ENCODE results near the gene FARP1.

FARP1 gene

GRCh38 chr13:98221234-98221633 is 78.3 kb downstream of the FARP1 start:
- TF ChIP-seq TAF1 (IDR thresholded peaks at IDR 0.05; ENCODE audit: borderline replicate concordance, insufficient read depth, low read length), result no peak
- TF ChIP-seq FOXP2 (optimal IDR thresholded peaks at IDR 0.05; ENCODE audit: borderline replicate concordance, extremely low read depth, extremely low read length, insufficient read depth), result no peak
- TF ChIP-seq SIN3A (IDR thresholded peaks at IDR 0.05; ENCODE audit: borderline replicate concordance, insufficient read depth, low read length), result no peak
- TF ChIP-seq POLR2AphosphoS5 (IDR thresholded peaks at IDR 0.05; ENCODE audit: low read depth, low read length), result no peak
- no peak for TF ChIP-seq REST (IDR thresholded peaks at IDR 0.05; ENCODE audit: insufficient read depth in 1 of 2, low read depth in 2 of 2, low read length in 2 of 2)

- TF ChIP-seq FOXP2 (optimal IDR thresholded peaks at IDR 0.05; ENCODE audit: borderline replicate concordance, extremely low read depth, extremely low read length, insufficient read depth) (no peak), REST (IDR thresholded peaks at IDR 0.05; ENCODE audit: insufficient read depth in 1 of 2, low read depth in 2 of 2, low read length in 2 of 2) (no peak), POLR2AphosphoS5 (IDR thresholded peaks at IDR 0.05; ENCODE audit: low read depth, low read length) (no peak), SIN3A (IDR thresholded peaks at IDR 0.05; ENCODE audit: borderline replicate concordance, insufficient read depth, low read length) (no peak), TAF1 (IDR thresholded peaks at IDR 0.05; ENCODE audit: borderline replicate concordance, insufficient read depth, low read length) (no peak)
Observed at GRCh38 chr13:98222081-98222554, 79.2 kb downstream of the FARP1 start.

GRCh38 chr13:98222816-98223215 is 79.9 kb downstream of the FARP1 start:
- TF ChIP-seq FOXP2 (optimal IDR thresholded peaks at IDR 0.05; ENCODE audit: borderline replicate concordance, extremely low read depth, extremely low read length, insufficient read depth), result no peak
- no peak for TF ChIP-seq REST (IDR thresholded peaks at IDR 0.05; ENCODE audit: insufficient read depth in 1 of 2, low read depth in 2 of 2, low read length in 2 of 2)
- no peak for TF ChIP-seq SIN3A (IDR thresholded peaks at IDR 0.05; ENCODE audit: borderline replicate concordance, insufficient read depth, low read length)

GRCh38 chr13:98223741-98224140 is 80.8 kb downstream of the FARP1 start:
- TF ChIP-seq POLR2AphosphoS5 (IDR thresholded peaks at IDR 0.05; ENCODE audit: low read depth, low read length) (no peak), FOXP2 (optimal IDR thresholded peaks at IDR 0.05; ENCODE audit: borderline replicate concordance, extremely low read depth, extremely low read length, insufficient read depth) (no peak), TAF1 (IDR thresholded peaks at IDR 0.05; ENCODE audit: borderline replicate concordance, insufficient read depth, low read length) (no peak), SIN3A (IDR thresholded peaks at IDR 0.05; ENCODE audit: borderline replicate concordance, insufficient read depth, low read length) (no peak), REST (IDR thresholded peaks at IDR 0.05; ENCODE audit: insufficient read depth in 1 of 2, low read depth in 2 of 2, low read length in 2 of 2) (no peak)

- TF ChIP-seq REST (IDR thresholded peaks at IDR 0.05; ENCODE audit: insufficient read depth in 1 of 2, low read depth in 2 of 2, low read length in 2 of 2) (no peak), FOXP2 (optimal IDR thresholded peaks at IDR 0.05; ENCODE audit: borderline replicate concordance, extremely low read depth, extremely low read length, insufficient read depth) (no peak), SIN3A (IDR thresholded peaks at IDR 0.05; ENCODE audit: borderline replicate concordance, insufficient read depth, low read length) (no peak), TAF1 (IDR thresholded peaks at IDR 0.05; ENCODE audit: borderline replicate concordance, insufficient read depth, low read length) (no peak), POLR2AphosphoS5 (IDR thresholded peaks at IDR 0.05; ENCODE audit: low read depth, low read length) (no peak)
Observed at GRCh38 chr13:98224557-98224956, 81.7 kb downstream of the FARP1 start.

Data from PFSK-1 (cell line).